Hematopoietic multipotent progenitor cell treated with erythropoietin and hydrocortisone succinate and interleukin-3 and kit ligand, for 6 days (in vitro differentiated cells): ENCODE results near the gene FLNC.

Source experiments
- DNase-seq: peaks from one replicate; pipeline ENCODE4 v3.0.0-alpha.2; 2015

Gene FLNC

GRCh38 chr7:128879939-128880746 is 49.9 kb downstream of the FLNC start:
- DNase-seq, result peak; percentile 59

- DNase-seq, result no peak
Measured at GRCh38 chr7:128880791-128881457, 50.7 kb downstream of the FLNC start.

GRCh38 chr7:128881458-128882125 is 51.4 kb downstream of the FLNC start:
- no peak for DNase-seq

- DNase-seq, result no peak
Measured at GRCh38 chr7:128882134-128882533, 51.9 kb downstream of the FLNC start.

GRCh38 chr7:128883622-128884448 is 53.6 kb downstream of the FLNC start:
- DNase-seq, result peak; percentile 90

- DNase-seq, result no peak
Measured at GRCh38 chr7:128884561-128885369, 54.6 kb downstream of the FLNC start.

GRCh38 chr7:128885370-128886187 is 55.4 kb downstream of the FLNC start:
- DNase-seq, result no peak

- DNase-seq, result no peak
Measured at GRCh38 chr7:128886391-128887168, 56.4 kb downstream of the FLNC start.

GRCh38 chr7:128887169-128888038 is 57.2 kb downstream of the FLNC start:
- no peak for DNase-seq

- no peak for DNase-seq
Measured at GRCh38 chr7:128888039-128888755, 58.0 kb downstream of the FLNC start.

- DNase-seq, result no peak
Measured at GRCh38 chr7:128888756-128889095, 58.5 kb downstream of the FLNC start.

- DNase-seq, result no peak
Measured at GRCh38 chr7:128889121-128889520, 58.9 kb downstream of the FLNC start.

GRCh38 chr7:128890306-128891109 is 60.3 kb downstream of the FLNC start:
- DNase-seq, result peak; percentile 30

- no peak for DNase-seq
Measured at GRCh38 chr7:128891110-128891941, 61.1 kb downstream of the FLNC start.

- DNase-seq, result no peak
Measured at GRCh38 chr7:128891942-128892269, 61.7 kb downstream of the FLNC start.

GRCh38 chr7:128892521-128893250 is 62.5 kb downstream of the FLNC start:
- no peak for DNase-seq
